Glomerular visceral epithelial cell (primary cell): ENCODE measurements around the gene S1PR2.
"Not testable (repeated sequence)": the region's sequence is repeated elsewhere in the genome, so short reads cannot be mapped to it uniquely, and the experiment has no call there.

ENCODE experiments used
- DNase-seq: peaks from one replicate; pipeline ENCODE4 v3.0.0-alpha.2; 2016; ENCODE audit errors: extremely low spot score

S1PR2 gene

GRCh38 chr19:10190026-10190425 lies 41.1 kb downstream of the S1PR2 start:
- no peak for DNase-seq

GRCh38 chr19:10189616-10190015 lies 41.5 kb downstream of the S1PR2 start:
- DNase-seq: peak; percentile 37

GRCh38 chr19:10187315-10187714 lies 43.8 kb downstream of the S1PR2 start:
- DNase-seq: no peak

- no peak for DNase-seq
These were observed 46.5 kb downstream of the S1PR2 start for GRCh38 chr19:10184636-10185035.

GRCh38 chr19:10183926-10184325 lies 47.2 kb downstream of the S1PR2 start:
- DNase-seq: no peak

GRCh38 chr19:10182847-10183246 lies 48.3 kb downstream of the S1PR2 start:
- DNase-seq: no peak

GRCh38 chr19:10182076-10182475 lies 49.1 kb downstream of the S1PR2 start:
- no peak for DNase-seq

- no peak for DNase-seq
These were observed 50.7 kb downstream of the S1PR2 start for GRCh38 chr19:10180459-10180858.

GRCh38 chr19:10180024-10180423 lies 51.1 kb downstream of the S1PR2 start:
- not testable (repeated sequence) for DNase-seq

GRCh38 chr19:10173527-10173926 lies 57.6 kb downstream of the S1PR2 start:
- peak; percentile 18 for DNase-seq
